Measurements from ENCODE around the gene SPOCK3. TPM values are rescaled to one million over a fixed set of nuclear protein-coding genes. Genes with fewer than 3 reads are reported as not detected.

The SPOCK3 gene
- total RNA-seq, 1 experiment from 2014 or later: 0.24 TPM

DNA sequence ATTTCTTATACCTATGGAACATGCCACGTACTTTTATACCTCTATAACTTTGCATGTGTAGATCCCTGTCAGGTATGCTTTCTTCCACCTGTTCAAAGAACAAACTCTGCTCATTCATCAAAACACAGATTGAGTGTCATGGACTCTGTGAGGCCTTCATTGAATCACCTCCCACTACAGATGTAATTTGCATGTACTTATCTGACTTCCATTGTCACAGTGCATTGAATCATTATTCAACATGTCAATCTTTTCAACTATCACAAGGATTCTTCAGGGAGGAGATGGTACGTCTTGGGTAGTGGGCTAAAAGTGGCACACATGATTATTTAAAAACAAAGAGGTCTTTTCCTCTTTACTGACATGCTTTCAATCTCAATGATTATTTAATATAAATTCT lies 24.1 kb downstream of the SPOCK3 start:
- POLR2A ChIA-PET: no interaction called here
- CTCF ChIA-PET: no interaction called here

DNA sequence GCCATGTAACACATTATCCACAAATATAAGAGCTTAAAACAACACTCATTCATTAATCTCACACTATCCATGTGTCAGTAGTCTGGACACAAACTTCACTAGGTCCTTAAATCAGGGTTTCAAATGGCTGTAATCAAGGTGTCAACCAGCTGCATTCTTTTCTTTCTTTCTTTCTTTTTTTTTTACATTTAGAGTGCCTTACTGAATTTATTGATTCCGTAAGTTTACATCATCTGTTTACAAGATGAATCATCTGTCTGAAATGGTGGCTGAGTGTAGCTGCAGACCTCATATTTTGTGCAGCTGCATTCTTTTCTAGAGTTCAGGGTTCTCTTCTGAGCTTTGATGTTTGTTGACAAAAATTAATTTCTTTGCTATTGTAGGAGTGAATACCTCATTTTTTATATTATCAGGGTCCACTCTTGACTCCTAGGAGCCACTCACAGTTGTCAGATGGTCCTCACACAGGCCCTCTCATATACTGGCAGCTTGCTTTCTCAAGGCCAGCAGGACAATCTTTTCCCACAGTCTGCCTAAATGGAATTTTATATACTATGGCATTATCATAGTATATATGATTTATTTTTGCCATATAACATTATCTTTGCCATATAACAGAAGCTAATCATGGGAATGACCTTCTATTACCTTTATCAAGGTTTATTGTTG lies 37.8 kb downstream of the SPOCK3 start:
- Mint-ChIP-seq H3K4me1 (no peaks in the 10 kb centered on the region), H3K4me3 (no peak overlapping the region), H3K27me3 (ENCODE audit: low read depth) (no peaks in the 10 kb centered on the region), H3K36me3 (no peaks in the 10 kb centered on the region), H3K27ac (no peak overlapping the region), H3K9me3 (no peaks in the 10 kb centered on the region)
- POLR2A ChIA-PET: no interaction called here
- no peak for ATAC-seq
- CTCF ChIA-PET: no interaction called here
- no peak for DNase-seq (ENCODE audit: low spot score)
- TF ChIP-seq, protein P1, sequence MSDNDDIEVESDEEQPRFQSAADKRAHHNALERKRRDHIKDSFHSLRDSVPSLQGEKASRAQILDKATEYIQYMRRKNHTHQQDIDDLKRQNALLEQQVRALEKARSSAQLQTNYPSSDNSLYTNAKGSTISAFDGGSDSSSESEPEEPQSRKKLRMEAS (CRISPR knock-in tag; IDR thresholded peaks at IDR 0.05): no peak
- TF ChIP-seq, protein P2, sequence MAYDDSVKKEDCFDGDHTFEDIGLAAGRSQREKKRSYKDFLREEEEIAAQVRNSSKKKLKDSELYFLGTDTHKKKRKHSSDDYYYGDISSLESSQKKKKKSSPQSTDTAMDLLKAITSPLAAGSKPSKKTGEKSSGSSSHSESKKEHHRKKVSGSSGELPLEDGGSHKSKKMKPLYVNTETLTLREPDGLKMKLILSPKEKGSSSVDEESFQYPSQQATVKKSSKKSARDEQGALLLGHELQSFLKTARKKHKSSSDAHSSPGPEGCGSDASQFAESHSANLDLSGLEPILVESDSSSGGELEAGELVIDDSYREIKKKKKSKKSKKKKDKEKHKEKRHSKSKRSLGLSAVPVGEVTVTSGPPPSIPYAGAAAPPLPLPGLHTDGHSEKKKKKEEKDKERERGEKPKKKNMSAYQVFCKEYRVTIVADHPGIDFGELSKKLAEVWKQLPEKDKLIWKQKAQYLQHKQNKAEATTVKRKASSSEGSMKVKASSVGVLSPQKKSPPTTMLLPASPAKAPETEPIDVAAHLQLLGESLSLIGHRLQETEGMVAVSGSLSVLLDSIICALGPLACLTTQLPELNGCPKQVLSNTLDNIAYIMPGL (CRISPR knock-in tag; IDR thresholded peaks at IDR 0.05): no peak
- TF ChIP-seq NFATC4 (CRISPR knock-in tag; IDR thresholded peaks at IDR 0.05) (no peak), ZBTB21 (CRISPR knock-in tag; IDR thresholded peaks at IDR 0.05; ENCODE audit: borderline replicate concordance) (no peak), IRF2 (CRISPR knock-in tag; IDR thresholded peaks at IDR 0.05; ENCODE audit: borderline replicate concordance, low read depth) (no peak), SP1 (CRISPR knock-in tag; conservative IDR thresholded peaks at IDR 0.05) (no peak), NR3C1 (CRISPR knock-in tag; conservative IDR thresholded peaks at IDR 0.05; ENCODE audit: low read depth) (no peak), TEAD1 (CRISPR knock-in tag; IDR thresholded peaks at IDR 0.05) (no peak), JUN (CRISPR knock-in tag; IDR thresholded peaks at IDR 0.05) (no peak), OVOL2 (CRISPR knock-in tag; IDR thresholded peaks at IDR 0.05; ENCODE audit: borderline replicate concordance) (no peak), TEAD4 (CRISPR knock-in tag; IDR thresholded peaks at IDR 0.05) (no peak), GTF2I (CRISPR knock-in tag; conservative IDR thresholded peaks at IDR 0.05) (no peak)
- TF ChIP-seq, protein P3, sequence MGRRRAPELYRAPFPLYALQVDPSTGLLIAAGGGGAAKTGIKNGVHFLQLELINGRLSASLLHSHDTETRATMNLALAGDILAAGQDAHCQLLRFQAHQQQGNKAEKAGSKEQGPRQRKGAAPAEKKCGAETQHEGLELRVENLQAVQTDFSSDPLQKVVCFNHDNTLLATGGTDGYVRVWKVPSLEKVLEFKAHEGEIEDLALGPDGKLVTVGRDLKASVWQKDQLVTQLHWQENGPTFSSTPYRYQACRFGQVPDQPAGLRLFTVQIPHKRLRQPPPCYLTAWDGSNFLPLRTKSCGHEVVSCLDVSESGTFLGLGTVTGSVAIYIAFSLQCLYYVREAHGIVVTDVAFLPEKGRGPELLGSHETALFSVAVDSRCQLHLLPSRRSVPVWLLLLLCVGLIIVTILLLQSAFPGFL (CRISPR knock-in tag; IDR thresholded peaks at IDR 0.05; ENCODE audit: borderline replicate concordance): no peak
- TF ChIP-seq, protein P4, sequence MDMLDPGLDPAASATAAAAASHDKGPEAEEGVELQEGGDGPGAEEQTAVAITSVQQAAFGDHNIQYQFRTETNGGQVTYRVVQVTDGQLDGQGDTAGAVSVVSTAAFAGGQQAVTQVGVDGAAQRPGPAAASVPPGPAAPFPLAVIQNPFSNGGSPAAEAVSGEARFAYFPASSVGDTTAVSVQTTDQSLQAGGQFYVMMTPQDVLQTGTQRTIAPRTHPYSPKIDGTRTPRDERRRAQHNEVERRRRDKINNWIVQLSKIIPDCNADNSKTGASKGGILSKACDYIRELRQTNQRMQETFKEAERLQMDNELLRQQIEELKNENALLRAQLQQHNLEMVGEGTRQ (CRISPR knock-in tag; IDR thresholded peaks at IDR 0.05): no peak
- TF ChIP-seq, protein P5, sequence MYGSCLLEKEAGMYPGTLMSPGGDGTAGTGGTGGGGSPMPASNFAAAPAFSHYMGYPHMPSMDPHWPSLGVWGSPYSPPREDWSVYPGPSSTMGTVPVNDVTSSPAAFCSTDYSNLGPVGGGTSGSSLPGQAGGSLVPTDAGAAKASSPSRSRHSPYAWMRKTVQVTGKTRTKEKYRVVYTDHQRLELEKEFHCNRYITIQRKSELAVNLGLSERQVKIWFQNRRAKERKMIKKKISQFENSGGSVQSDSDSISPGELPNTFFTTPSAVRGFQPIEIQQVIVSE (CRISPR knock-in tag; IDR thresholded peaks at IDR 0.05; ENCODE audit: borderline replicate concordance): no peak

More for the DNA sequence above, 24.1 kb downstream of the SPOCK3 start:
- no peaks in the 10 kb centered on the region for H3K27me3 Mint-ChIP-seq (ENCODE audit: low read depth)
- peaks cover 16% of the 10 kb centered on the region for H3K4me1 Mint-ChIP-seq
- no peaks in the 10 kb centered on the region for H3K9me3 Mint-ChIP-seq
- no peak for ATAC-seq
- no peak overlapping the region for H3K4me3 Mint-ChIP-seq
- DNase-seq (ENCODE audit: low spot score): no peak
- H3K36me3 Mint-ChIP-seq: no peaks in the 10 kb centered on the region
- TF ChIP-seq PRRX2 (CRISPR knock-in tag; IDR thresholded peaks at IDR 0.05) (no peak), ATF1 (CRISPR knock-in tag; IDR thresholded peaks at IDR 0.05) (no peak), TCF7 (CRISPR knock-in tag; IDR thresholded peaks at IDR 0.05; ENCODE audit: low read depth) (no peak), NFYB (CRISPR knock-in tag; conservative IDR thresholded peaks at IDR 0.05; ENCODE audit: low read depth) (no peak), ZNF317 (CRISPR knock-in tag; IDR thresholded peaks at IDR 0.05; ENCODE audit: borderline replicate concordance, low read depth) (no peak), ZNF423 (CRISPR knock-in tag; IDR thresholded peaks at IDR 0.05) (no peak)
- TF ChIP-seq, protein P5 (CRISPR knock-in tag; IDR thresholded peaks at IDR 0.05; ENCODE audit: borderline replicate concordance): no peak
- TF ChIP-seq, protein P6, sequence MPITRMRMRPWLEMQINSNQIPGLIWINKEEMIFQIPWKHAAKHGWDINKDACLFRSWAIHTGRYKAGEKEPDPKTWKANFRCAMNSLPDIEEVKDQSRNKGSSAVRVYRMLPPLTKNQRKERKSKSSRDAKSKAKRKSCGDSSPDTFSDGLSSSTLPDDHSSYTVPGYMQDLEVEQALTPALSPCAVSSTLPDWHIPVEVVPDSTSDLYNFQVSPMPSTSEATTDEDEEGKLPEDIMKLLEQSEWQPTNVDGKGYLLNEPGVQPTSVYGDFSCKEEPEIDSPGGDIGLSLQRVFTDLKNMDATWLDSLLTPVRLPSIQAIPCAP (CRISPR knock-in tag; IDR thresholded peaks at IDR 0.05): no peak
- TF ChIP-seq, protein P2 (CRISPR knock-in tag; IDR thresholded peaks at IDR 0.05): no peak
- TF ChIP-seq, protein P7, sequence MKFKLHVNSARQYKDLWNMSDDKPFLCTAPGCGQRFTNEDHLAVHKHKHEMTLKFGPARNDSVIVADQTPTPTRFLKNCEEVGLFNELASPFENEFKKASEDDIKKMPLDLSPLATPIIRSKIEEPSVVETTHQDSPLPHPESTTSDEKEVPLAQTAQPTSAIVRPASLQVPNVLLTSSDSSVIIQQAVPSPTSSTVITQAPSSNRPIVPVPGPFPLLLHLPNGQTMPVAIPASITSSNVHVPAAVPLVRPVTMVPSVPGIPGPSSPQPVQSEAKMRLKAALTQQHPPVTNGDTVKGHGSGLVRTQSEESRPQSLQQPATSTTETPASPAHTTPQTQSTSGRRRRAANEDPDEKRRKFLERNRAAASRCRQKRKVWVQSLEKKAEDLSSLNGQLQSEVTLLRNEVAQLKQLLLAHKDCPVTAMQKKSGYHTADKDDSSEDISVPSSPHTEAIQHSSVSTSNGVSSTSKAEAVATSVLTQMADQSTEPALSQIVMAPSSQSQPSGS (CRISPR knock-in tag; IDR thresholded peaks at IDR 0.05; ENCODE audit: borderline replicate concordance, low read depth): no peak
- TF ChIP-seq, protein P3 (CRISPR knock-in tag; IDR thresholded peaks at IDR 0.05; ENCODE audit: borderline replicate concordance): no peak
- H3K27ac Mint-ChIP-seq: no peak overlapping the region

Measured in WTC11 (cell line).